ENCODE measurements around the gene LANCL3.

- no peak for TF ChIP-seq CTCF (IDR thresholded peaks at IDR 0.05; ENCODE audit: poor library complexity)
- no peak for TF ChIP-seq EZH2 (IDR thresholded peaks at IDR 0.05; ENCODE audit: borderline replicate concordance)
- TF ChIP-seq EZH2phosphoT487 (IDR thresholded peaks at IDR 0.05; ENCODE audit: low read depth, severe bottlenecking, unreplicated experiment): no peak
These were observed 28.3 kb downstream of the LANCL3 start for GRCh38 chrX:37599729-37600128.

Data from hepatocyte (in vitro differentiated cells).